GM12891 (cell line): ENCODE measurements around the gene CALU.

ENCODE experiments used
- PAX5 ChIP-seq: IDR thresholded peaks from 2 replicates; pipeline ENCODE4 v1.6.1; 2011; ENCODE audit warnings: low read length, moderate library complexity, mild to moderate bottlenecking; ENCODE audit not compliant: insufficient read depth, severe bottlenecking
- POLR2A ChIP-seq: IDR thresholded peaks from 2 replicates; pipeline ENCODE4 v1.6.1; 2011; ENCODE audit warnings: low read depth, low read length, control low read depth
- POLR2AphosphoS5 ChIP-seq: IDR thresholded peaks from 2 replicates; pipeline ENCODE4 v1.6.1; 2011; ENCODE audit warnings: low read depth, low read length, control low read depth
- TAF1 ChIP-seq: IDR thresholded peaks from 2 replicates; pipeline ENCODE4 v1.6.1; 2011; ENCODE audit warnings: low read depth, low read length, control low read depth

DNA sequence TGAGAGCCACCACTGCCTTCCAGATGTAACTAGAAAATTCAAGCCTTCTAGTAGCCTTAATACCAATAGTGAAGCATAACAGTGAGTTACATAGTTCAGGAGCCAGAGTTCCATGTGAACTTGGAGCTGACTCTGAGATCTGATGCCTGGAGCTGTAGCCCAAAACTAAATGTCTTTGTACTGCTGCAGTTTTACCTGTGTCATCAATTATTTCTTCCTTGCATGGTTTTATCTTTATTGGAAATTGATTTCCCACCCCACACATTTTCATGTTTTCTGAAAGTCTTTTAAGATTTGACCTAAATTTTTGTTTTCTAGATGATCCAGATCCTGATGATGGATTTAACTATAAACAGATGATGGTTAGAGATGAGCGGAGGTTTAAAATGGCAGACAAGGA is 19.4 kb downstream of the CALU start:
- TF ChIP-seq POLR2AphosphoS5: no peak
- TF ChIP-seq POLR2A: no peak
- no peak for TF ChIP-seq TAF1
- TF ChIP-seq PAX5: no peak
